ENCODE results near the gene GLI1. TPM values are rescaled to one million over a fixed set of nuclear protein-coding genes. Genes with fewer than 3 reads are reported as not detected.
A peak's percentile ranks its signal among the peaks of the same experiment; 100 is the strongest.

Gene GLI1
- total RNA-seq, 2 experiments from 2014 or later: 0.31 to 0.85 TPM

DNA sequence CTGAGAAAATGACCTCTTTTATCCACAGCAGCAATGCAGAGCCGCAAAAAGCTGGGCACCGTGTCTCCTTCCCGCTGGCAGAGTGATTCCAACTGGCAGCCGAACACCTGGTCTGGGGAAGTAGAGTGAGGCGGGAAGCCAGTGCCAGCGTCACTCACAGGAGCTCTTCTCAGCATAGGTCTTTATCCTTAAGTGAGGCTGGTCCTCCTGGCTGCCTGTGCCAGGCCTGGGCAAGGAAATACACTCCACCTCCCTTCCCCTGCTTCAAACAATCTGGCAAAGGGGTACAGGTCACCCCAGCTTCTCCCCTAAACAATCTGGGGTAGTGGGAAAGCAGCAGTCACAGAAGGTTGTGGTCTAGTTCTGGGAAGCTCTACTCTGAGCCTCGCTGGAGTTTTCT lies 15.3 kb downstream of the GLI1 start:
- H3K27me3 ChIP-seq (ENCODE audit: control insufficient read depth in 1 of 2, insufficient read depth in 2 of 2, low read length in 2 of 2): no peaks in the 10 kb centered on the region
- no peak for DNase-seq
- POLR2A ChIA-PET: interaction anchor here (1.0 kb wide), 1 partner anchor 16 kb away, joined by 4 read pairs; no protein-coding TSS in a partner anchor
- CTCF ChIA-PET: interaction anchor here (2.4 to 4.2 kb wide), 2 partner anchors 13 to 16 kb away, joined by 5 to 35 read pairs; no protein-coding TSS in a partner anchor
- H3K27me3 Mint-ChIP-seq: no peaks in the 10 kb centered on the region
- H3K9me3 ChIP-seq (ENCODE audit: control insufficient read depth in 1 of 2, insufficient read depth in 1 of 2, low read length in 2 of 2): no peaks in the 10 kb centered on the region
- TF ChIP-seq, protein P1, sequence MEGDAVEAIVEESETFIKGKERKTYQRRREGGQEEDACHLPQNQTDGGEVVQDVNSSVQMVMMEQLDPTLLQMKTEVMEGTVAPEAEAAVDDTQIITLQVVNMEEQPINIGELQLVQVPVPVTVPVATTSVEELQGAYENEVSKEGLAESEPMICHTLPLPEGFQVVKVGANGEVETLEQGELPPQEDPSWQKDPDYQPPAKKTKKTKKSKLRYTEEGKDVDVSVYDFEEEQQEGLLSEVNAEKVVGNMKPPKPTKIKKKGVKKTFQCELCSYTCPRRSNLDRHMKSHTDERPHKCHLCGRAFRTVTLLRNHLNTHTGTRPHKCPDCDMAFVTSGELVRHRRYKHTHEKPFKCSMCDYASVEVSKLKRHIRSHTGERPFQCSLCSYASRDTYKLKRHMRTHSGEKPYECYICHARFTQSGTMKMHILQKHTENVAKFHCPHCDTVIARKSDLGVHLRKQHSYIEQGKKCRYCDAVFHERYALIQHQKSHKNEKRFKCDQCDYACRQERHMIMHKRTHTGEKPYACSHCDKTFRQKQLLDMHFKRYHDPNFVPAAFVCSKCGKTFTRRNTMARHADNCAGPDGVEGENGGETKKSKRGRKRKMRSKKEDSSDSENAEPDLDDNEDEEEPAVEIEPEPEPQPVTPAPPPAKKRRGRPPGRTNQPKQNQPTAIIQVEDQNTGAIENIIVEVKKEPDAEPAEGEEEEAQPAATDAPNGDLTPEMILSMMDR (IDR thresholded peaks at IDR 0.05): no peak
- H3K9me3 Mint-ChIP-seq: no peaks in the 10 kb centered on the region
- peaks cover 57% of the 10 kb centered on the region for H3K36me3 ChIP-seq (ENCODE audit: insufficient read depth, low read length)
- peak overlapping the region; percentile 88 for H3K27ac Mint-ChIP-seq
- intact Hi-C loops (cut with DNase I, micrococcal nuclease): loop anchor here in 1 of 2 experiments (5.0 kb wide), 2 partner anchors 72 to 277 kb away; partner anchors contain the start of genes CDK4 and DCTN2
- H3K4me3 ChIP-seq (ENCODE audit: low read length): no peak overlapping the region
- H3K36me3 Mint-ChIP-seq (ENCODE audit: low read depth): peaks cover 80% of the 10 kb centered on the region
- H3K4me1 Mint-ChIP-seq (ENCODE audit: low read depth): peaks cover 81% of the 10 kb centered on the region
- peak overlapping the region in 1 of 2 donors; percentile 99 for H3K27ac ChIP-seq (ENCODE audit: low read depth in 1 of 2, low read length in 2 of 2)
- no peak for ATAC-seq (ENCODE audit: poor library complexity)
- H3K4me1 ChIP-seq (ENCODE audit: insufficient read depth, low read length): peaks cover 81% of the 10 kb centered on the region
- peak overlapping the region; percentile 89 for H3K4me3 Mint-ChIP-seq

DNA sequence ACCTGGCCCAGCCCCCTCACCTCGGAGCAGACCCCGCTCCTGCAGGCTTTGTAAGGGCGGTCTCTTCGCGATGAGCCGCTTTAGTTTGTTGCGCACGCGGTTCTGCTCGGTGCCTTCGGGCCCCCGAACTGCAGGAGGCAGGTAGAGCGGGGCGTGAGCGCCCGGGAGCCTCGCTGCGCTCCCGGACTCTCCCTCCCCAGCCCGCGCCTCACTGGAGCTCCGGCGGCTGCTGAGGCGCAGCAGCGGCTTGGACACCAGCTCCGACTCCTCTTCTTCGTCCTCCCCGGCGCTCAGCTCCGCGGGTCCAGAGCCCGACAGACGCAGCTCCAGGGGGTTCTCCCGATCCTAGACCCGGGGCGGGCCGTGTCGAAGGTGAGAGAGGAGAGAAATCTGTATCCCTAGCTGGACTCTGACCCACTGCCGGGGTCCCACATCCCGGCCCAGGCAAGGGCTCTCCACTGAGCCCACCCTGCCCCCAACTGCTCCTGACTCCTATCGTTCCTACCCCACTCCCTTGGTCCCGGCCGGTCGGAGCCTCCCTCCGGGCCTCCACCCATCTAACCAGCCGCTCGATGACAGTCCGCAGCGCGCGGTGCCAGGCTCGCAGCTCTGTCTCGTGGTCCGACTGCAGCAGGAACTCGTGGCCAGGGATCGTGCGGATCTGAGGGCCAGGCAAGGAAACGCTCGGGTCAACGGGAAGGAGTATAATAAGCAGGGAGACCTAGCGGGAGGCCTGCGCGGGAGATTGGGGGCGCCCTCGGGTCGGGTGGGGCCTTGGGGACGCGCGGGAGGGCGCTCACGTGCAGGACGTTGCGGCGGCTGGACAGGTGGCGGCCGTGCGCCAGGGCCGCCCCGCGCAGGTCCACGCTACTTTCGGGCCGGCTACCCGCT lies 15.9 kb downstream of the GLI1 start:
- peak in 1 of 14 experiments; percentile 38 for DNase-seq
- TF ChIP-seq, protein P1 (IDR thresholded peaks at IDR 0.05): no peak

More for the DNA sequence above, 15.9 kb downstream of the GLI1 start:
- peak overlapping the region; percentile 47 for H3K4me3 Mint-ChIP-seq
- peaks cover 73% of the 10 kb centered on the region for H3K36me3 Mint-ChIP-seq (ENCODE audit: low read depth)
- peak overlapping the region; percentile 90 for H3K4me3 ChIP-seq (ENCODE audit: low read length)
- peaks cover 84% of the 10 kb centered on the region for H3K4me1 ChIP-seq (ENCODE audit: insufficient read depth, low read length)
- no peaks in the 10 kb centered on the region for H3K9me3 Mint-ChIP-seq
- ATAC-seq (ENCODE audit: poor library complexity): no peak
- ChIA-PET POLR2A (interaction anchor here (1.0 to 5.5 kb wide), 4 partner anchors 12 to 17 kb away, joined by 3 to 93 read pairs (median 10); partner anchors contain the start of genes GLI1 and MARS1), CTCF (interaction anchor here (1.3 to 5.6 kb wide), 7 partner anchors 11 to 108 kb away, joined by 4 to 35 read pairs (median 5); partner anchors contain the start of genes GLI1 and MARS1)
- intact Hi-C loops (cut with DNase I, micrococcal nuclease): loop anchor here (2.0 to 5.0 kb wide), 5 partner anchors 13 to 277 kb away; partner anchors contain the start of genes CDK4 (in 1 of the 2), DCTN2 (in 1 of the 2) and DDIT3 (in 1 of the 2)
- no peaks in the 10 kb centered on the region for H3K27me3 ChIP-seq (ENCODE audit: control insufficient read depth in 1 of 2, insufficient read depth in 2 of 2, low read length in 2 of 2)
- peaks cover 51% of the 10 kb centered on the region for H3K36me3 ChIP-seq (ENCODE audit: insufficient read depth, low read length)
- H3K4me1 Mint-ChIP-seq (ENCODE audit: low read depth): peaks cover 87% of the 10 kb centered on the region
- peak overlapping the region; percentile 99 for H3K27ac Mint-ChIP-seq
- H3K27me3 Mint-ChIP-seq: no peaks in the 10 kb centered on the region
- no peaks in the 10 kb centered on the region for H3K9me3 ChIP-seq (ENCODE audit: control insufficient read depth in 1 of 2, insufficient read depth in 1 of 2, low read length in 2 of 2)
- H3K27ac ChIP-seq (ENCODE audit: low read depth in 1 of 2, low read length in 2 of 2): peak overlapping the region; percentile 99

All from CD4-positive, alpha-beta T cell (primary cell).